GM18508 (cell line): ENCODE results near the gene PIP5K1B.

Experiments used
- ATAC-seq: cut with Tn5 transposase; IDR thresholded peaks from one replicate; pipeline ENCODE4 v1.9.1; 2021; ENCODE audit warnings: moderate number of reproducible peaks; ENCODE audit not compliant: insufficient read depth, unreplicated experiment

The PIP5K1B gene

DNA sequence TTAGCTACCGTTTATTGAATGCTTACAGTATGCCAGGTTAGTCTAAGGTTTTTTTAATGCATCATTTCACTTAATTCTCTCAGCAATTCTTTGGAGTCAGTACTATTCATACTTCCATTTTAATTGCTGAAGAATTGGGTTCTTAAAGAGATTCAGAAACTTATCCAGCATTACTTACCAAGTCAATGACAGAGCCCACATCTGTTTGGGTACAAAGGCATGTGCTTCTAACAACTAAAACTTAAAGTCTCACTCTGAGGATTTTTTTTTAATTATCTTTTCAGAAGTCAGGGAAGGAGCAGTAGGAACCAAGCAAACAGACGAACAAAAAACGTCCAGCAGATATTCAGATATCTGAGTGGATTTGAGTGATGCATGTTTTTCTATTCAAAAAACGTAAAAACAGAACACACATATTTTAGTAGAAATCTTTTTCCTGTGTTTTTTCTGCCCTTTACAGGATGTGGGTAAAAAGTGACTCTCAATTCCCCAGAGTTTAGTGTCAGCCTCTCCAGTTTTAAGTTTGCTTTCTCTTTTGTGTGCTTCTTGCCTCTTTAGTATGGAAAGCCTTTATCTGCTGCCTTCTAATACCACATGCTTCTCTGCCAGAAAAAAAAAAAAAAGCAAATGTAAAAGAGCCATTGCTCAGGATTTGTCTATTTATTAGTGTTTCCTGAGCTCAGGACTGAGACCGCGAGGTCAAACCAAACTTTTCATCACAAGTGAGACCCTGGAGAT is 190.9 kb downstream of the PIP5K1B start:
- peak; percentile 73 for ATAC-seq

DNA sequence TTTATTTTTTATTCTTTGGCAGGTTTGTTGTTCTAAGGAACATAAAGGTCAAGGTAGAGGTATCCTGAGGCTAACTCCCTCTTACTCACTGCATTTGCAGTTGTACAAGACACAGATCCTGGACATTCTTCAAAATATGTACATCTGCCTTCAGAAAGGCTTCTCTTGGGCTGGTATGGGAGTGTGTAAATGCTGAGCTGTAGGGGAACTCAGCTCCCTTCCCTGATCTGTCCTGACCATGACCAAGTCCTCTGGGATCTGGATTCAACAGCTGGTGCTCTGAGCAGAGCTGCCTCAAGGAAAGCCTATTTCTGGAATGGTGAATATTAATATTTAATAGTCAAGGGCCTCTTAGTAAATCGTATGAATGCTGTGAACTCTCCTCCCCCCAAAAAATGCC is 191.4 kb downstream of the PIP5K1B start:
- ATAC-seq, result no peak

DNA sequence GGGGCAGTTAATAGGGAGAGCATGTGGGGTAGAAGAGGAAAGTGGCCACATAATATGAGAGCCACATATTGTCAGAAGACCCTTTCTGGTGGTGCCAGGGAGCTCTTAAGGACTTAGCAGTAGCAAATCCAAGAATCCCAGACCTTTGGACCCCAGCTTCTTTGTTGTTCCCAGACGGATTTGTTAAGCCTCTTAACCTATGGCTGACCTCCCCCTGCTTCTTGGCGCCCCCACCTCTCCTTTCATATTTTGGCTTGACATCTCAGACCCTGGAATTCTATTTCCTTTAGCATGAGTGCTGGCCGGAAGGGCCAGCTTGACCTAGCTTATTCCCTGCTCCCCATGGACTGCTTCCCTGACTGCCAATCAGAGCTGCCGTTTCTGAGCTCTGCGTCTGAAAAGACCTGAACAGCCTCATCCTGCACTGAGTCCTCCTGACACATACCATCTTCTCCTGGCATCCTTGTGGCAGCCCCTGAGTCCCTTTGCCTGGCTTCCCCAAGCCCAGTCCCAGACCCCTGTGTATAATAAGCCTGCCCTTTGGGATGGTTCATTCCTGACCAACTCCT is 192.6 kb downstream of the PIP5K1B start:
- no peak for ATAC-seq

DNA sequence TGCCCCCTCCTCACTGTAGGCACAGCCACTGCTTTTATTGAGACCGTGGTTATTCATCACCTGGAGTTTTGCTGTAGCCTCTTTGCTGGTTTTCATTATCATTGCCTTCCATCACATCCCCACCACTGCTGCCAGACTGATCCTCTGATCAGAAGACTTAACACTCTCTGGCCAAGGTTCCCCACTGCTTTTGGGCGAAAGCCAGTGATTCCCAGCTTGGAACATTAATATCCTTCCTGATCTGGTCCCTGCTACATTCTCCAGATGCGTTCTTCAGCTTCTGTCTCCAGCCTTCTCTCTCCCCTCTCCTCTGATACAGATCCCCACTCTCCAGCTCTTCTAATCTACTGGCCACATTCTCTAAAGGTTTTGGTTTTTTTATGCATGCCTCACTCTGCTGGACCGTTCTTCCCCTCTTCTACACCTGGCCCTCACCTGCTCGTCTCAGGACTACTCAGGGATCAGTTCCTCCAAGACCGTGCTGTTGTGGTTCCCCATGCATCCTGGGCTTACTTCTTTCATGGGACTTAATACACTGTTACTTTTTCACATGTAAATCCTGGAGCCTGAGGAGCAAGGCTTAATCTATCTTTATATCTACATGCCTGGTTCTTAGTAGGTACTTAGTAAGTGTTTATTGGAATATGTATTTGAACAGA is 193.9 kb downstream of the PIP5K1B start:
- ATAC-seq, result no peak

DNA sequence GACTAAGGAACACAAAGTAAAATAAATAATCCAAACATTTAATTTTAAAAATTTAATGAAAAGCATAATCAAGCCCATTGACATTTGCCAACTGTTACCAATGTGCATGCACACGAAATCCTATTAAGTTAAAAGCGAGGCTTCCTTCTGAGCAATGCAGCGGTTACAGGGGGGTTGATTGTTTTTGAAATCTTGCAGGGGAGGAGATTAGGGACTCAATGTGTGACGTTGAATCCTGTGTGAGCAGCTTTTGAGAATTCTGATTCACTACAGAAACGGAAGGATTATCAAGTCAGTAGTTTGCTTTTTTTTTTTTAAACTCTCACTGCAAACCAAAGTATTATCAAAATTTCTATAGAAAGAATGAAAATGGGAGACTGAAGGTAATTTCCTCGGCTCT is 199.4 kb downstream of the PIP5K1B start:
- no peak for ATAC-seq

DNA sequence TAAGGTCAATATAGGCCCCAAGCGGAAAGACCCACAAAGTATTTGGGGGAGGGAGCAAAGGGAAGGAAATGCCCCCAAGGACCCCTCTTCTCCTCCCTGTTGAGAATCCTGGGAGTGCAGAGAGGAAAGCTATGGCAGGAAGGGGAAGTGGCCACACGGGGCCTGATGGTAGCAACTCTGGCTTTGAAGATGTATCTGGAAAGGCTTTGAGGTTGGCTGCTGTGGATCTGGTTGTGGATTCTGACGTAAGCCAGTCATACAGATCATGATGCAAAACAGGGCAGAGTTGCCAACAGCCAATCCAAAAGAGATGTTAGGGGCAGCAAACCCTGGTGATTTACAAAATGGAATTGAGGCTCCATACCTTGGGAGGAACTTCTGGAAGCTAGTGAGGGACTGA is 200.1 kb downstream of the PIP5K1B start:
- no peak for ATAC-seq

DNA sequence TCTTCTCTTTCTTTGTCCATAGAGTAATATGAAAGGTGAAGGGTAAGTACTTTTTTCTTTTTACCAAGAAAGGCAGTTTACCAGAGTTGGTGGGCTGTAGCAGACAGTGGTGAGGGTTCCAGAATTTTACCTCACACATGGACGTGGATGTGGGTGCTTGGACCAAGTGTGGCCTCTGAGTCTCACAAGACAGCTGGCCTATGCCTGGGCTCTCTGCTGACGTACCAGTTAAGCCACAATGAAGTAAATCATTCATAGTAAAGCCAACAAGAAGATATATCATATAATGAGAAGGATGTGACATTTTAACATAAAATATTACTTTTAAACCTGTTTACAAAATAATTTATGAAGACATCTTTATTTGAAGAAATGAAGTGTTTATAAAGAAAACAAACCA is 202.9 kb downstream of the PIP5K1B start:
- ATAC-seq, result no peak

DNA sequence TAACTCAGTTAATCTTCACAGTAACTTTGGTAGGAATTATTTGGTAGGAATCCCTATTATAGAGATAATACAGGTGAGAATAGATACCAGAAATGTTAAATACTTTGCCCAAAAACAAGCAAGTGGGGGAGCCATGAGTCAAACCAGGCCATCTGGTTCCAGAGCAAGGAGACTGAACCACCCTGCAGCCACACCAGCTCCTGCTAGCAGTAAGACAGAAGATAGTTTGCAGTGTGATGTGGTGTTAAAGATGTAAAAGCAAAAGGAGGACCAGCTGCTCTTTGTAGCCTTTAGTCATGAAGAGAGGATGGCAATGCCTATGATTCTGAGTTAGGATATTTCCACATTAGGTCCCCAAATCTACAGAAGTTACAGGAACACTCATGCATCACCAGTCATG is 207.5 kb downstream of the PIP5K1B start:
- no peak for ATAC-seq

DNA sequence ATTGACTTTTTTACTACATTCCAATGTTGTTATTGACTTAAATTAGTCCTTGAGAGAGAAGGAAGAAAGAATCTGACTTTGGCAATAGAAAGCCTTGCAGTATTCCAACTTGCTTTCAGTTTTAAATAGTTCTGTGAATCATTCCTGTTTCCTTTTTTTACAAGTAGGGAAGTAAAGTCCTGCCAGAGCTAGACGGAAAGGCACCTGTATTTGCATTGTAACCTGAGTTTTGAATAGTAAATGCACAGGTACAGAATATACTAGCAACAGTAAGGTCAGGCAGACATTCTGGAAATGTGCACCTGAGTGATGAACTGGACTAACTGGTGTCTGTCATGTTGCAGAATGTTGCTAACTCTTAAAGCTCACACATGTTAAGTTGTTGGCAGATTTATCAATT is 208.0 kb downstream of the PIP5K1B start:
- ATAC-seq, result no peak

DNA sequence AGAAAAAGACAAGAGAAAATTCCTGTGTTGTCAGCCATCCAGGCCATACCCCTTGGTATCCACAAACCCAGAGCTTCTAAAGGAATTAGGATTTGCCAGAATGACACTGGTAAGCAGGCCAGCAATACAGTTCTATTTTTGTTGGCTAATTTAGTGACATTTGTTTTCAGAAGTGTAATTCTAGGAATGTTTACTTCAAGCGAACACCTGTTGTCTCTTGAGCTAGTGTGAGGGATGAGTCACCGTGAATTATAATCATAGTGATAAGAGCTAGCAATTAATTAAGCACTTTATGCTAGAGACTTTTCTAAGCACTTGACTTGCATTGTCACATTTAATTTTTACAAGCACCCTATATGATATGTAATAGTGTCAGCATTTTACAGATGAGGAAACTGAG is 209.7 kb downstream of the PIP5K1B start:
- no peak for ATAC-seq

DNA sequence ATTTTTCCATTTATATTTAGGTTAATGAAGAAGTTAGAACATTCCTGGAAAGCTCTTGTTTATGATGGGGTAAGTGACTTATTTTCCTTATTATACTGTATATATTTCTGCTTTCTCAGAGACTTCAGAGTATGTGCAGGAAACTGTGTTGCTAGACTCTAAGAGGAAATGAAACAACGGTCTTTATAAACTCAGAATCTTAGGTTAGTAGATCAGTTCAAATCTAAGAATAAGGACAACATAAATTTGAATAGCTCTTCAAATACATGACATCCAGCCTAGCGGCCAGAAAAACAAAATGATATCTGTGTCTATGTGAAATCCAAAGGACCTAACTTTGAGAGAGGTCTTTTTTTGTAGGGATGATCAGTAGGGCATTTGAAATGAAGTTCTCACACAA is 214.6 kb downstream of the PIP5K1B start:
- ATAC-seq, result no peak

DNA sequence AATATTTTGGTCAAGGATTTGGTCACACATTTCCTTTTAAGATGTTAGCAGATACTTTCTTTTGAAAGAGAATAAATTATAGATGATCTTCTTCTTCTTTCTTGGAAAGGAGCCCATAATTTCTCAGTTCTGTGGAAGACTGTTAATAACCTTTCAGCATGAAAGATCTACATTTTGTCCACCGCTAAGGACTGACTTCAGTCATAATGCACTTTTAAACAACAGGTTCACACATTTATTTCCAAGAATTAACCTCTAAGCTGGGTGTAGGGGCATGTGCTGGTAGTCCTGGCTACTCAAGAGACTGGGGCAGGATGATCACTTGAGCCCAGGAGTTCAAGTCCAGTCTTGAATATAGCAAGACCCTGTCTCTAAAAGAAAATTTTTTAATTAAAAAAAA is 215.9 kb downstream of the PIP5K1B start:
- ATAC-seq, result no peak

DNA sequence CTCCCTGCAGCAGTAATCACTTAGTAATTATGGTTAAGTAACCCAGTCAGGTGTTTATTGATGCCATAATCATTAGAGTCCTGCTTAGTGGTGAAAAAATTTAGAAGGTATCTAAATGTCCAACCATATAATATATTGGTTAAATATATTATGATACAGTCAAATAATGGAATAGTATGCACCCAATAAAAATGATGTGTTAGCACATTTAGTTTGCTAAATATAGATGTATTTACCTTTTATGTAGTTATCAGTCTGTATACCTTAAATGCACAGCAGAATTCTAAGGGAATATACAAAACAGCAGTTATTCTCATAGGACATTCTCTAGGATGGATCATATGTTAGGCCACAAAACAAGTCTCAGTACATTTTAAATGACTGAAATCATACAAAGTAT is 218.4 kb downstream of the PIP5K1B start:
- no peak for ATAC-seq

DNA sequence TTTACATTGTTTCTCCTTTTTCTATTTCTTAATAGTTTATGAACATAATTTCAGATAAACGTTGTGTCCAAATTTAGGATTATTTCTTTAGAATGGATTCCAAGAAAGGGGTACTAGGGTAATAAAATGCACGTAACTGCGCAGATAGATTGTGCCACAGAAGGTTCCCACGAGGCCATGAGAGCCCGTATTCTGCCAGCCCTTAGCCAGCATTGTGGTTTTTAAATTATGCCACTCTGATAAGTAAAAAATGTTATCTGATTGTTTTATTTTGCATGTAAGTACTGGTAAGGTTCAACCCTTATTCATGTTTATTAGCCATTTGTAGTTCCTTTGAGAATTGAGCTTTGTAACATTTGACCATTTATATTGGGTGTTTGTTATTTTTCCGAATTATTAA is 220.1 kb downstream of the PIP5K1B start:
- no peak for ATAC-seq

DNA sequence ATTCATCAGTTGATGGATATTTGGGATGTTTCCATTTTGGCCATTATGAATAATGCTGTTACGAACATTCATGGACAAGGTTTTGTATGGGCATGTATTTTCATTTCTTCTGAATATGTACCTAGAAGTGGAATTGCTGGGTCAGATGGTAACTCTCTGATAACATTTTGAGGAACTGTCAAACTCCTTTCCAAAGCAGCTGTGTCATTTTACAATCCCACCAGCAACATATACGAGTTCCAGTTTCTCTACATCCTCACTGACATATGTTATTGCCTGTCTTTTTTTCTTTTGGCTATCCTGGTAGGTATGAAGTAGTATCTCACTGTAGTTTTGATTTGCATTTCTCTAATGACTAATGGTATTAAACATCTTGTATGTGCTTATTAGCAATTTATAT is 222.1 kb downstream of the PIP5K1B start:
- no peak for ATAC-seq

DNA sequence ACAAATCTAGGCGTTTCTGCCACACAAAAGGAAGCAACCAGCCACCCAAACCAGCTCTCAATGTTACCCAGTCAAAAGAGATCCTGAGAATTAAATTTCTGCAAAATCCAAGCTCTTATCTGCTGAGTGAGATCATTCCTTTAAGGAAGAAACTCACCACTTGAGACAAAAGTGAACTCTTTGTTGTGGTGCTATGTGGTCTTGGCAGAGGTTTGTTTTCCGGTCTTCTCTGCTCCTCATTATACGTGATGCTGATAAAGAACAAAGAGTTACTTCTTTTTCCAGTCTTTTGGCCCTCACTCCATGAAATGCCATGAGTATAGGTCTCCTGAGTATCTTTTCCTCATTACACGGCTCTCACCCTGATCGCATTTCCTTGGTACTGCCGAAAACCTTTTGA is 226.8 kb downstream of the PIP5K1B start:
- ATAC-seq, result no peak

DNA sequence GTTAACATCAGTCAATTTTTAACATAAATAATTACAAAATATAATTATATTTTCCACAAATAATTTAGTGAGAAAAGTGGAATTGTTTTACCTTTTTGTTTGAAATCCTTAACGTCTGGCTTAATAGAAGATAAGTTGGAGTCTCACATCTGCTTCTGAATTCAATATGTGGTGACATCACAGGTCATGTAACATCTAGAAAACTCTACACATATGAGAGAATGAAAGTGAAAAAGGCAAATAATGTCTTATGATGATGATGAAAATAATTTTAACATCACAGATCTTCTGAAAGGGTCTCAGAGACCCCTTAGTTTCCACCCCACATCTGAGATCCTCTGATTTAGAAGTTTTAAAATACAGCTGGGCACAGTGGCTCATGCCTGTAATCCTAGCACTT is 227.4 kb downstream of the PIP5K1B start:
- ATAC-seq, result no peak

DNA sequence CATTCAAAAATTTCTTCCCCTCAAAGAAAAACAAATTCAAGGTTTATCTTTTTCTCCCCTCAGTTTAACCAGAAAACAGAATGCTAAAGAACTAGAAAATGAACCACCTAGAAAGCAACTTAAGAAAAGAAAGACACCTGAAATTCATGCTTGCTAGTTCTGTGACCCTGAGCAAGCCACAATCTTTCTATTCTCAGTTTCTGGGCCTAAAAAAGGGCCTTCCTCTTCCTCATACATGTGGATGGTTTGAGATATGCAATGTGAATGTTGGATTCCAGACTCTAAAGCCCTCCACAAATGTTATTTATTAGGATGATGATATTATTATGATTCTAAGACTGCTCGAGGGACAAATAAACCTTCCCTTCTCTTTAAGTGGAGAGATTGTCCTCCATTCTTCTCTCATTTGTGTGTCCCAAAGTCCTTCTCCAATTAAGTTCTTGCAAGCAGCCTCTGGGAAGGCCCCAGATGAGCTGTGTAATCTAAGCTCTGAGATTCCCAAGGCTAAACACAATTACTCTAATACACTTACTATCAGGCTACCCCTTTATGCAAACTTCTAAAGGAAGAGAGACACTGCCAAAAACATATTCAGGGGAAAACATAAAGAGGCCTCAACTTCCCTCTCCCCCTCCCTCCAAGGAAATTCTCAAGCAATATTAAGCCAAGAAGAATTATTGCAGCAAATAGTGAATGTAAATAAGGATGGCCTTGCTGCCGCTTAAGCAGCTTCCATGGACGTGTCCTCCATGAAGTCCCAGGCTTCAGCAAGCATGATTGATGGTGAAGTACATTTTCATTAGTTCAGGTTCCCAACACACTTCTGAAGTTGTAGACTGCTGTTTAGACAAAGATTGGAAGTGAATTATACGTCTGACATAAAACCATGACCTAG is 228.6 kb downstream of the PIP5K1B start:
- peak; percentile 84 for ATAC-seq

DNA sequence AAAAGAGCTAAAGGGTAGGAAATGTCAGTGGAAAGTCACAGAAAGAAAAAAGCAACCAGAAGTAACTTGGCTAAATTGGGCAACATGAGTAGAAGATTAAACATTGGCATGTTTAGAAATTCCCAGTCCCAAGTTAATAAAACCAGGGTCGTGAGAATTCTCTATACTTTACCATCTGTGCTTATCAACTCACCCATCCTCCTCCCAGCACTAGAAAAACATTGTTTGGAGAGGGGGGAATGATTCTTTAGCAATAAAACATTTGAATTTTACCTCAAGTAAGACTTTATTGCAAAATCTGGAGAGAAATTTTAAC is 229.2 kb downstream of the PIP5K1B start:
- ATAC-seq, result no peak

DNA sequence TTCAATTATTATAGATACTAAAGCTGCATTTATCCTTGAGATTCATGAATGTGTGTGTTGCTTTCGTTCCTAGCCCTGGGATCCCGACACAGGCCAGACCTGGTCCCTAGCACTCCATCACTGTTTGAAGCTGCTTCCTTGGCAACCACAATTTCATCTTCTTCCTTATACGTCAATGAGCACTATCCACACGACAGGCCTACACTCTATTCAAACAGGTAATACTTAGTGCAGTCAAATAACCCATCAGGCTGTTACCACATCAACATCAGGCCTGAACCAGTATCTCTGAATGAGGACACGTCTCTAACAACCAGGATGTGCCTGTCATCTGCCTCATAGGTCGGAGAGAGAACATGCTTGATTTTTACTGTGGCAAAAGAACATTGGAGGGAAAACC is 235.5 kb downstream of the PIP5K1B start:
- ATAC-seq, result no peak
